PC-3 (cell line): ENCODE data around the gene SPINK6.

ENCODE experiments used
- CTCF ChIP-seq: fragments of 300-600 bp; sonication (generic); conservative IDR thresholded peaks from 2 replicates; pipeline ENCODE4 v1.5.1; 2017; ENCODE audit warnings: antibody characterized with exemption, low read depth, mild to moderate bottlenecking, low read length
- EZH2 ChIP-seq: fragments of 300-600 bp; sonication (generic); IDR thresholded peaks from one replicate; pipeline ENCODE4 v1.6.1; 2017; ENCODE audit warnings: antibody characterized with exemption, mild to moderate bottlenecking, low read length; ENCODE audit not compliant: unreplicated experiment

- TF ChIP-seq CTCF: no peak
- TF ChIP-seq EZH2: no peak
Measured at GRCh38 chr5:148259288-148259687, 56.4 kb downstream of the SPINK6 start.
